HepG2 (cell line): ENCODE measurements around the gene ZNF324B. TPM values are rescaled to one million over a fixed set of nuclear protein-coding genes. Genes with fewer than 3 reads are reported as not detected.

ENCODE experiments used
- ARID5B ChIP-seq: IDR thresholded peaks from 2 replicates; pipeline ENCODE4 v1.4.0; 2020; ENCODE audit warnings: mild to moderate bottlenecking, missing genetic modification reagents
- ATF2 ChIP-seq: sonication (generic); formaldehyde crosslinking; IDR thresholded peaks from 2 replicates; pipeline ENCODE4 v1.4.0; 2020; ENCODE audit warnings: missing genetic modification reagents
- DNMT3B ChIP-seq: conservative IDR thresholded peaks from 2 replicates; pipeline ENCODE4 v1.6.1; 2016; ENCODE audit warnings: missing biosample characterization, control low read depth
- EP300 ChIP-seq, 3 experiments: sonication (generic) in 1 of 3; formaldehyde crosslinking in 1 of 3; IDR thresholded peaks; 2 replicates each; pipeline versions ENCODE4 v1.5.1 to v1.6.1; 2011 to 2020; ENCODE audit warnings: low read depth in 2 of 3, low read length in 2 of 3, borderline replicate concordance in 1 of 3, improper control_type of control experiment in 1 of 3, mild to moderate bottlenecking in 1 of 3, missing genetic modification reagents in 1 of 3, moderate library complexity in 1 of 3
- MAF1 ChIP-seq: sonication (generic); formaldehyde crosslinking; IDR thresholded peaks from 2 replicates; pipeline ENCODE4 v1.5.0; 2020; ENCODE audit warnings: missing genetic modification reagents, borderline replicate concordance
- MIXL1 ChIP-seq: IDR thresholded peaks from 2 replicates; pipeline ENCODE4 v1.6.1; 2016
- MXD1 ChIP-seq: sonication (generic); formaldehyde crosslinking; IDR thresholded peaks from 2 replicates; pipeline ENCODE4 v1.4.0; 2020; ENCODE audit warnings: mild to moderate bottlenecking, missing genetic modification reagents
- RAD51 ChIP-seq: fragments of 450-650 bp; IDR thresholded peaks from 2 replicates; pipeline ENCODE4 v1.6.1; 2016; ENCODE audit warnings: borderline replicate concordance
- SNAPC5 ChIP-seq: sonication (generic); formaldehyde crosslinking; IDR thresholded peaks from 2 replicates; pipeline ENCODE4 v1.8.1; 2023; ENCODE audit warnings: mild to moderate bottlenecking, missing genetic modification reagents, borderline replicate concordance
- TIGD3 ChIP-seq: sonication (generic); formaldehyde crosslinking; IDR thresholded peaks from 2 replicates; pipeline ENCODE4 v1.5.1; 2020; ENCODE audit warnings: mild to moderate bottlenecking, missing genetic modification reagents, borderline replicate concordance
- ZBED4 ChIP-seq: sonication (generic); formaldehyde crosslinking; IDR thresholded peaks from 2 replicates; pipeline ENCODE4 v1.4.0; 2020; ENCODE audit warnings: missing genetic modification reagents, borderline replicate concordance
- ZNF17 ChIP-seq: sonication (generic); formaldehyde crosslinking; IDR thresholded peaks from 2 replicates; pipeline ENCODE4 v1.5.0; 2020; ENCODE audit warnings: mild to moderate bottlenecking, missing genetic modification reagents
- ZNF570 ChIP-seq: sonication (generic); formaldehyde crosslinking; IDR thresholded peaks from 2 replicates; pipeline ENCODE4 v1.4.0; 2020; ENCODE audit warnings: mild to moderate bottlenecking, missing genetic modification reagents, borderline replicate concordance
- ZNF691 ChIP-seq: sonication (generic); formaldehyde crosslinking; IDR thresholded peaks from 2 replicates; pipeline ENCODE4 v1.4.0; 2020; ENCODE audit warnings: missing genetic modification reagents, low read depth, mild to moderate bottlenecking, borderline replicate concordance
- ZNF777 ChIP-seq: sonication (generic); formaldehyde crosslinking; IDR thresholded peaks from 2 replicates; pipeline ENCODE4 v1.4.0; 2020; ENCODE audit warnings: missing genetic modification reagents
- polyA plus RNA-seq, 8 experiments: library from polyadenylated mRNA; depleted of rRNA in 3 of 8; stranded (reverse) in 7 of 8; unstranded in 1 of 8; fragments of >200 nt; fragmentation: Illumina TruSeq in 4 of 8; extraction: Trizol in 4 of 8; gene quantifications; 2 replicates each; pipeline versions ENCODE4 v1.2.1 to v1.2.3, GENCODE V29; 2011 to 2016; ENCODE audit warnings: low read depth in 4 of 8, missing spikeins in 1 of 8, mixed read lengths in 1 of 8; ENCODE audit not compliant: insufficient read depth in 1 of 8
- total RNA-seq, 5 experiments: library from RNA; depleted of rRNA; stranded (reverse); fragments of >200 nt; fragmentation: Illumina TruSeq; extraction: Trizol; gene quantifications; 2 replicates each; pipeline ENCODE4 v1.2.3, GENCODE V29; 2016; ENCODE audit warnings: low read depth in 1 of 5

ZNF324B gene
- total and polyA plus RNA-seq, 2 of the 13 experiments (the other 11 are each of a cell fraction or from before 2014, with no cell fraction given): 0.53 to 3.0 TPM

GRCh38 chr19:58475714-58476497 is 24.5 kb downstream of the ZNF324B start, which contains the start of gene ZNF446 (continued):
- no peak for TF ChIP-seq ZNF777 (CRISPR knock-in tag)
- TF ChIP-seq RAD51: no peak
- no peak for TF ChIP-seq TIGD3
- TF ChIP-seq MXD1 (CRISPR knock-in tag): peak; percentile 33
- no peak; the same call in 1 of the 2 replicates for TF ChIP-seq ZNF691
- TF ChIP-seq ZNF17 (CRISPR knock-in tag): no peak
- TF ChIP-seq ARID5B: 0 out of 2 replicates have a peak, but pooled peaks have one; percentile 6
- TF ChIP-seq MAF1 (CRISPR knock-in tag): no peak; the same call in 1 of the 2 replicates
- TF ChIP-seq MIXL1 (CRISPR knock-in tag): 0 out of 2 replicates have a peak, but pooled peaks have one; percentile 6
- TF ChIP-seq ATF2: no peak
- no peak for TF ChIP-seq SNAPC5
- 0 out of 2 replicates have a peak, but pooled peaks have one; percentile 78 for TF ChIP-seq DNMT3B (CRISPR knock-in tag)
- TF ChIP-seq ZNF570 (CRISPR knock-in tag): no peak
- no peak; the same call in 1 of the 2 replicates for TF ChIP-seq ZBED4 (CRISPR knock-in tag)
- TF ChIP-seq EP300 (IDR thresholded peaks at IDR 0.05; ENCODE audit: low read depth in 2 of 2, low read length in 2 of 2): peak in 1 of 2 experiments; percentile 43; a peak in 2 of 4 replicates
- no peak for TF ChIP-seq EP300 (CRISPR knock-in tag; IDR thresholded peaks at IDR 0.05; ENCODE audit: borderline replicate concordance)
